B cell (primary cell): ENCODE measurements around the gene FAM174C. TPM values are rescaled to one million over a fixed set of nuclear protein-coding genes. Genes with fewer than 3 reads are reported as not detected.

Experiments used
- polyA plus RNA-seq: library from polyadenylated mRNA; depleted of rRNA; stranded (reverse); fragments of >200 nt; gene quantifications from 2 replicates; pipeline ENCODE4 v1.2.3, GENCODE V29; 2012
- total RNA-seq, 2 donors: library from RNA; stranded (reverse); fragments of 120-200 nt in 1 of 2; gene quantifications; 1 replicate in 1 of 2; 2 replicates in 1 of 2; pipeline versions ENCODE4 v1.2.3 to v1.2.4, GENCODE V29; 2013 to 2022

The FAM174C gene
- total and polyA plus RNA-seq, 2 donors (not counting 1 experiment from before 2014, with no cell fraction given) = 41.1 to 70.6 TPM

Other genes with a start within 250 kb of the FAM174C start
- 186 and 198 TPM in 2 replicates for gene CNN2, start 248.9 kb upstream of the FAM174C start, total RNA-seq
- gene CNN2, start 248.9 kb upstream of the FAM174C start, polyA plus RNA-seq = 301 and 325 TPM in 2 replicates
- gene ABCA7, start 235.4 kb upstream of the FAM174C start, total RNA-seq = 192 and 206 TPM in 2 replicates
- gene ABCA7, start 235.4 kb upstream of the FAM174C start, polyA plus RNA-seq = 281 and 425 TPM in 2 replicates
- gene ARHGAP45, start 208.4 kb upstream of the FAM174C start, total RNA-seq = 490 and 523 TPM in 2 replicates
- 488 and 579 TPM in 2 replicates for gene ARHGAP45, start 208.4 kb upstream of the FAM174C start, polyA plus RNA-seq
- gene POLR2E, start 180.2 kb upstream of the FAM174C start, total RNA-seq = 103 and 106 TPM in 2 replicates
- 84.5 and 121 TPM in 2 replicates for gene POLR2E, start 180.2 kb upstream of the FAM174C start, polyA plus RNA-seq
- 202 and 213 TPM in 2 replicates for gene GPX4, start 171.5 kb upstream of the FAM174C start, total RNA-seq
- 303 and 317 TPM in 2 replicates for gene GPX4, start 171.5 kb upstream of the FAM174C start, polyA plus RNA-seq
- 83.3 and 85.9 TPM in 2 replicates for gene SBNO2, start 101.3 kb upstream of the FAM174C start, total RNA-seq
- gene SBNO2, start 101.3 kb upstream of the FAM174C start, polyA plus RNA-seq = 42.8 and 47.3 TPM in 2 replicates
- gene STK11, start 69.8 kb upstream of the FAM174C start, total RNA-seq = 89.9 and 91.8 TPM in 2 replicates
- gene STK11, start 69.8 kb upstream of the FAM174C start, polyA plus RNA-seq = 82.9 and 87.9 TPM in 2 replicates
- 0.12 TPM in 1 of 2 replicates, not detected in the other for gene CBARP, start 37.5 kb upstream of the FAM174C start, total RNA-seq
- gene CBARP, start 37.5 kb upstream of the FAM174C start, polyA plus RNA-seq = not detected in 2 replicates
- 131 and 150 TPM in 2 replicates for gene ATP5F1D, start 33.8 kb upstream of the FAM174C start, total RNA-seq
- 145 and 166 TPM in 2 replicates for gene ATP5F1D, start 33.8 kb upstream of the FAM174C start, polyA plus RNA-seq
- 97.8 and 98.5 TPM in 2 replicates for gene MIDN, start 26.9 kb upstream of the FAM174C start, total RNA-seq
- gene MIDN, start 26.9 kb upstream of the FAM174C start, polyA plus RNA-seq = 120 and 156 TPM in 2 replicates
- gene CIRBP, start 6.2 kb upstream of the FAM174C start, total RNA-seq = 643 and 648 TPM in 2 replicates
- gene CIRBP, start 6.2 kb upstream of the FAM174C start, polyA plus RNA-seq = 1,164 and 1,418 TPM in 2 replicates
- not detected in 2 replicates for gene EFNA2, start 10.3 kb downstream of the FAM174C start, total RNA-seq
- gene EFNA2, start 10.3 kb downstream of the FAM174C start, polyA plus RNA-seq = not detected in 2 replicates
- 58.8 and 59.0 TPM in 2 replicates for gene NDUFS7, start 108.4 kb downstream of the FAM174C start, total RNA-seq
- gene NDUFS7, start 108.4 kb downstream of the FAM174C start, polyA plus RNA-seq = 84.5 and 141 TPM in 2 replicates
- gene GAMT, start 126.0 kb downstream of the FAM174C start, total RNA-seq = 8.8 and 9.0 TPM in 2 replicates
- gene GAMT, start 126.0 kb downstream of the FAM174C start, polyA plus RNA-seq = 11.4 and 12.1 TPM in 2 replicates
- gene DAZAP1, start 132.1 kb downstream of the FAM174C start, total RNA-seq = 119 and 125 TPM in 2 replicates
- 54.8 and 66.4 TPM in 2 replicates for gene DAZAP1, start 132.1 kb downstream of the FAM174C start, polyA plus RNA-seq
- gene RPS15, start 162.9 kb downstream of the FAM174C start, total RNA-seq = 1,488 and 1,520 TPM in 2 replicates
- gene RPS15, start 162.9 kb downstream of the FAM174C start, polyA plus RNA-seq = 6,007 and 10,599 TPM in 2 replicates
- gene APC2, start 174.6 kb downstream of the FAM174C start, total RNA-seq = 0.12 and 0.15 TPM in 2 replicates
- gene APC2, start 174.6 kb downstream of the FAM174C start, polyA plus RNA-seq = 0.07 and 0.16 TPM in 2 replicates
- gene C19orf25, start 203.7 kb downstream of the FAM174C start, total RNA-seq = 68.1 and 68.3 TPM in 2 replicates
- 25.9 and 34.2 TPM in 2 replicates for gene C19orf25, start 203.7 kb downstream of the FAM174C start, polyA plus RNA-seq
- 1.3 and 1.7 TPM in 2 replicates for gene PCSK4, start 214.8 kb downstream of the FAM174C start, total RNA-seq
- 1.1 and 1.9 TPM in 2 replicates for gene PCSK4, start 214.8 kb downstream of the FAM174C start, polyA plus RNA-seq
- 0.66 and 1.1 TPM in 2 replicates for gene REEP6, start 215.7 kb downstream of the FAM174C start, total RNA-seq
- 0.46 and 0.64 TPM in 2 replicates for gene REEP6, start 215.7 kb downstream of the FAM174C start, polyA plus RNA-seq
- gene ADAMTSL5, start 237.5 kb downstream of the FAM174C start, total RNA-seq = not detected in 2 replicates
- gene ADAMTSL5, start 237.5 kb downstream of the FAM174C start, polyA plus RNA-seq = 0.09 and 0.56 TPM in 2 replicates
- gene PLK5, start 248.5 kb downstream of the FAM174C start, total RNA-seq = not detected in 2 replicates
- not detected in 2 replicates for gene PLK5, start 248.5 kb downstream of the FAM174C start, polyA plus RNA-seq